ENCODE data around the gene PTPRM.

PTPRM gene

DNA sequence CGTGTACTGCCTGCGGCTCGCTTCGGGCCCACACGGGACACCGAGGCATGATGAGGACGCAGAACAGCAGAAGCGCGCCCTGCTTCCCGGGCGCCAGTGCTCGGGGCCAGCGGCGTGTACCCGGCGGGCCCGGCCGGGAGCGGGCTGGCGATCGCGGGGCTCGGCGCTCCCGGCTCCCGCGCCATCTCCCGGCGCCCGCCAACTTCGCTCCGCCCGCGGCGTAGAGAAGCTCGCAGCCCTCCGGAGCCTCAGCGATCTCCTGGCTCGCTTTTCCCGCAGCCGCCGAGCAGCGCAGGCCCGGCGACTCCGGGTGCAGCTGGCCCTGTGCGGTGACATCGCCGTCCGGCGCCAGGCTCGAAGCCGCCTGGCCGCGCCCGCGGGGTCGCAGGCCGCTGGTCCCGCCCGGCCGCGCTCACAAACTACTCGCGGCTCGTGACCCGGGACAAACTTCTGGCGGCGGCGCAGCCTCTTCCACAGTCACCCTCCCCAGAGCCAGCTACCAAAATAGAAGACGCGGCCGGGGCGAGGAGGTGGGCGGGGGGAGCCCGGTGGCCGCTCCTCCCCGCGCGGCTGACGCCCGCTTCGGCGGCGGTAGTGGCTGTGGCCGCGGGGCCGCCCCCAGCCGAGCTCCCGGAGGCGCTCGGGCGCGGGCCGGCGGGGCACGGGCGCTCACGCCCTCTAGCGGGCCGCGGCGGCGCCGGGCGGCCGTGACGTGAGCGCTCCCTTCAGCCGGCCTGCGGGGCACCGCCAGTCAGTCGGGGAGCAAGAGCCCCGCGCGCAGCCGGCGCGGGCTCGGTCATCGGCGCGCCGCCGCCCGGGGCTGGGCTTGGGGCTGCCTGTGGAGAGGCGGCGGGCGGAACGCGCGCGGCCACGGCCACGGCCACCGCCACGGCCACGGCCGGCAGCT is at the start of gene PTPRM:
PTPRM (plus strand) TSS at position 750 of the 907 bp plus-strand sequence. CDS start 503 bp downstream, outside the sequence.
- DNase-seq = peak; percentile 29

- no peak for DNase-seq
Measured at GRCh38 chr18:7517852-7518251, 49.3 kb upstream of the PTPRM start.

DNA sequence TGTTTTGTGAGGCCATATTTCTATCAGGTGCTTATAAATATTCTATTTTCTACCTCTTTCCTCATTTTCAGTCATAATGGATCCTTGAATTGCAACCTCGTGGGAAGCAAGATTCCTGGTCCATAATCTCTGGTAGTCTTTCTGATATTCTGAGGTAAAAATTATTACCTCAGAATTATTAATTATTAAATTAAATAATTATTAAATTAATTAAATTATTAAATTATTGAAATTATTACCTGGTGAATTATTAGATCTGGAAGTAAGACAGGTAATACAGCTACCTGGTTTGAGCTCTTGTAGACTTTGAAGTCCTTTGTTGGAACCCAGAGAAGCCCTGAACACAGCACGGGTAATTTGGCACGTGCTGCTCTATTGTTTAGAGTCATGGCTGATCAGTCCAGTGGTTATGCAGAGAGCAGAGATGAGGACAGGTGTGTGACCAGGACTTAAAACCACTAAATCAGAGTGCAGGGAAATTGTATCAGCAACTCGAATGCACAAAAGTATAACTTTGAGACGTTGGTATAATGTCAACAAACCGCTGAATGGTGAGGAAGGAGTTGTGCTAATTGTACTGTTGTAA is 46.8 kb upstream of the PTPRM start:
- DNase-seq = no peak

DNA sequence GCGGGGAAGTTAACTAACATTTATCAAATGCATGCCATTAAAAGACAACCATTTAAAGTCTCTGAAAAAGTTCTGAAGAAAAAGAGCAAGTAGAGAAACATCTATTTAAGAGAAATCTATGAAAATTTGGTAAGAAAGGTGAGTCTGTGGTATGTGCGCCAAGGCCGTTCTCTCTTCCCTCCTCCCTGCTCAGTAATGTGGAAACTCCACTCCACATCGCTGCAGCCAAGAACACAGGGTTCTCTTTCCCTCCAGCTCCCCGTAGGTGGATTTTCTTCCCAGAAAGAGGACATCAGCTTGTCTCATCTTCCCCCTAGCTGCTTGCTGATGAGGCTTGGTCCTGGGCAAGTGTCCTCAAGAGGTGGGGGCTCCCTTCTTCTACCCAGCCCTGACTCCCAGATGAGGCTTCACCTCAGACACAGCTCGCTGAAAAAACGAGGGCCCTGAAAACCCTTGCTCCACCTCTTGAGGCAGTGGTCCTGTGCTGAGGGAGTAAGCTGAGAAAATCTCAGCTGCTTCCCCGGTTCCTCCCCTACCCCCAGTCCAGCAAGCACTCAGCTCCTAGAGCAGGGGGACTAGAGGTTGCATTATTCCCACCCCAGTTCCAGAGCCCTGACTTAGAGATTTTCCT is 45.8 kb upstream of the PTPRM start:
- no peak for DNase-seq

DNA sequence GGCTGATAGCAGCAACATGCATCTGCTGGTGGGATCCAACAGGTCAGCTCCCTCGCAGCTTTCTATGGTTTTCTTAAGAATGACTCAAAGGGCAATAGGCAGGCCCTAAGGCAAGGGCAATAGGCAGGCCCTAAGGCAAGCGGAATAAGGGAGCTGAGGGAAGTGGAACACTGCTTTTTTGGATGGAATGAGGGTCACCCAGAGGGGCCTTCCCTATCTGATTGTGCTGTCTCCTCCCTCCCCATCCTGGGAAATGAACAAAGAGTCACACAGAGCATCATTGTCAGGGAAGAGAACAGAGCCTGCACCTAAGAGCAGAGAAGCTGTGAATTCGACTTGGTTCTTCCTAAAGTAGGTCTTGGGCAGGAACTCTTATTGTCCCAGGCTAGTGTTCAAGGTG is 43.3 kb upstream of the PTPRM start:
- DNase-seq = no peak

DNA sequence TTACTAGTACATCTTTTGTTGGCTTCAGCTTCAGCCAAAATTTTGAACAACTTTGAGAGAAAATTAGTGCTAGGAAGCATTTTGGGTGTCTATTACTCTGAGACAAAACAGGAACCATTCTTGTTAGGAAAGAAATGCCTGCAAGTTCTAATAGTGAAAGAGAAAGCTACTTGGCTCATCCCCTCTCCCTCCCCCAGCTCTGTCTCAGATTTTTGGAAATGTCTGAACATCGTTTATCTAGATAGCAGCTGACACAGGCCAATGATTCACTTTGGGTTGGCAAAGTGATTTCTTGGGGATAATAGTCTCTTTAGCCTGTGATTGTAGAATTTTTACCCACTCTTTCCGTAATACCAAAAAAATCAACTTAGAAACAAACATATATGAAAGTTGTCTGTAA is 42.3 kb upstream of the PTPRM start:
- no peak for DNase-seq

DNA sequence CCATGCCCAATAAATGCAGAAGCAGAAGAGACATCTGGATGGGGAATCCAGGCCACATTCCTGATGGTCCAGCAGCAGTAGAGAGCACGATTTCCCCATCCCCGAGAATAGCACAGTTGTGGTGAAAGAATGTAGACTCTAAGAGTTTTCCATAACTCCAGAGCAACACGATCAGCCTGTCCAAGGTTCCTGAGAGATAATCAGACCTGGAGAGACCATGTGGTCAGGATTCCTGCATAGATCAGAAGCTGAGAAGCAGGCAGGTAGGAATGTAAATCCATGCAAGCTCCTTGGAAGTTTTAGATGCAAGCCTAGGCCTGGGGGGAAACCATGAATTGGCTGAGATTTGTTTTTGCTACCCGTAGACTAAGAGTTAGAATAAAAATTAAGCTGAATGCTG is 34.2 kb upstream of the PTPRM start:
- no peak for DNase-seq

- no peak for DNase-seq
Measured at GRCh38 chr18:7535436-7536205, 31.5 kb upstream of the PTPRM start.

DNA sequence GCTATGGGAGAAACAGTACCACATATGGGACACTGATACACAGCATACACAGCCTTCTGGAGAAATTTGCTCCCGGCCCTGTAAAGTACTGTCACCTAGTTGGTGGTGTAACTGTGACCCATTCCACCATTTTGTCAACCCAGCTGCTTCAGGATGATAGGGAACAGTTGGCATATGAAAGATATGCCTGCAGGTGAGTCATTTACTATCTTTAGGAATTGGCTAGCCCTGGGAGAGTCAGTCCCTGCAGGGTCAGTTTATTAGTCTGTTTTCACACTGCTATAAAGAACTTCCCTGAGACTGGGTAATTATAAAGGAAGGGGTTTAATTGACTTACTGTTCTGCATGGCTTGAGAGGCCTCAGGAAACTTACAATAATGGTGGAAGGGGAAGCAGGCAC is 30.0 kb upstream of the PTPRM start:
- no peak for DNase-seq

DNA sequence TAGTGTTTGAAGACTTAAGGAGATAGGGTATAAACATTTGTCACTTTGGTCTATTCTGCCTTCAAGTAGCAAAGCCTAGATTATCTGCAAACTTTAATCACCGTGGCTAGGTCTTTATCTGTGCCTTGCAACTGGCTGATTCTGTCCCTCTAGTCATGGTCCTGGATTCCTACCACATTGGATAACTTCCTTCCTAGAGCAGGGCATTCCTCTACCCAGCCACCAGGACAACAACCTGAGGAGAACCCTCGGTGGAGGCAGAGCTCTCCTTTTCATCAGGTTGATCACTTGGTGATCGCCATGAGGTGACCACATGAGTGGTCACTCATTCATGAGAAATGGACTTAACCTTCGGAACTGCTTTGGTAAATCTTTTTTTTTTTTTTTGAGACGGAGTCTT is 25.3 kb upstream of the PTPRM start:
- no peak for DNase-seq

DNA sequence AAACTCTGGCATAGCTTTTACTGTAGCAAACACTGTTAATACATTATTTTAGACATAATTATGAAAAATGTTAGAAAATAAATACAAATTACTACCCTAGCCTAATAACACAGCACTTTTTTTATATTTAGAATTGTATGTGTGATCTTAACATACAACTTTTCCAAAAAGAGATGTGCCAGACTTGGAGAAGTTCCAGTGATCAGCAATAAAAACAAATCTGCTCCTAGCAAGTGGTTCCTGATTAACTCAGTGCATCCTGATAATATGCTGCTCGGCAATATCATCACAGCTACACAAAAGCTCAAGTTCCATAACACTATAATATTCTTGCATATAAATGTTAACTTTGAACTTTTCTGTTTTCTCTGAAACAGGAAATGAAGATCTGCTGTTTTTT is 22.4 kb upstream of the PTPRM start:
- no peak for DNase-seq

DNA sequence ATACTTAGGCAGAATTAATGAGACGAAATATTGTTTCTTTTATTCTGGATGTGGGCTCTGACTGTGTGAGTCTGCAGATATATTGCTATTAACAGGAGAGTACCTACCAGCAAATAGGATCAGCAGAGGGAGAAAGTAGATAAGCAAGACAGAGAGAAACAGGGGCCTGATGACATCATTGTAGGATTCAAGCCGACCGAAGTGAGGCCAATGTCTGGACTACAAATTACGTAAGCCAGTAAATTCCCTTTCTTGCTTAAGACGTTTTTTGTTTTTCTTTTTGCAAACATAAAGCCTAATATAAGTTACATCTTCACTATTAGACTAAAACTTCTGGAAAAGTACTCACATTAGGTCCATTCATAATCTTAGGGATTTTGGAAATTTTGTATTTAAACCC is 21.4 kb upstream of the PTPRM start:
- DNase-seq = no peak

- DNase-seq = no peak
Measured at GRCh38 chr18:7548221-7548620, 18.9 kb upstream of the PTPRM start.

DNA sequence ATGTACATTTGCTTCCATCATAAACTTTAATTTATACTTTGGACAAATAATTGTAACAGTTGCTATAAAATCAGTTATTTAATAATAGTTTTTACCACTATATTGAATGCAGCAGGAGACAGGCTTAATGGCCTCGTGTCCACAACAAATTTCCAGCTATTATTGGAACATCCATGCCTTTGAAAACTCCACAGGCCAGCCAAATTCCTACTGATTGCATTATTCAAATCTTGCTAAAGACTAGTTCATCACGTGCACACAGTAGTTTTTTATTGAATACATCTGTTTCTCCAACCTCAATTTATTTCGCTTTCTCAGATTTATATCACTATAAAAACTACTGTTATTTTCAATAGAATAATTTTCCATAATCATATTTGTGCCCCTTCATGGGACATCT is 18.4 kb upstream of the PTPRM start:
- no peak for DNase-seq

DNA sequence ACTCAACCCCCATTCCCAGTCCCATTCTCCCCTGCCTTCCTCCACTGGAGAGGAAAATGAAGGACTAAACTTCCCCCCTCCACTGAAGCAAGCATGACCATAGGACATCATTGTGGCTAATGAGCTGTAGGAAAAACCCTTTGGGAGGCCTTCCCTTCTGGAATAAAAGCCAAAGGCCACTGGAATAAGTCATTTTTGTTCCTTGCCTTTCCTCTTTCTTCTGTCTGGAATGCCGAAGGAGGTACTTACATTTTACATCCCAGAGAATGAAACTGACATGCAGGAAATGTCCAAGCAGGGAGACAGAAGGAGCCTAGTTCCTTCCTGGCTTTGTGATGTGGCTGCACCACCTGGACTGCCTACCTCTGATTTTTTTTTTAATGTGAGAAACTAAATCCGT is 9.1 kb upstream of the PTPRM start:
- DNase-seq = no peak

DNA sequence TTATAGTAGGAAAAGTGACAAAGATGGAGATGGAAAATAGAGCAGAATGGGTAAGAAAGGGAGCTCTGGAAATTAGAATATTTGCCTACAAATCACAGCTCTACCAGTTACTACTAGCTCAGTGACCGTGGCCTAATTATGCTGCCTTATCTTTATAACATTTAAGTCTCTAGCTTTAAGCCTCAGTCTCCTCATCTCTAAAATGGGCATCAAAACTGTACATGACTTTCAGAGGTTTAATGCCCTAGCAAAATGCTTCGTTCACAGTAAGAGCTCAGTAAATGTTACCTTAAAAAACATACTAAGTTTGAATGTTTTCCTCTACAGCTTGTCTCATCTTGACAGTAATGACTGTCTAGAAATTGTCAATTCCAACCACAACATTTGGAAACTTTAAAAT is 8.3 kb upstream of the PTPRM start:
- DNase-seq = no peak

GRCh38 chr18:7559709-7560319 is 7.3 kb upstream of the PTPRM start:
- DNase-seq = no peak

GRCh38 chr18:7561909-7562460 is 5.1 kb upstream of the PTPRM start:
- no peak for DNase-seq

- DNase-seq = no peak
Measured at GRCh38 chr18:7562491-7562890, 4.6 kb upstream of the PTPRM start.

DNA sequence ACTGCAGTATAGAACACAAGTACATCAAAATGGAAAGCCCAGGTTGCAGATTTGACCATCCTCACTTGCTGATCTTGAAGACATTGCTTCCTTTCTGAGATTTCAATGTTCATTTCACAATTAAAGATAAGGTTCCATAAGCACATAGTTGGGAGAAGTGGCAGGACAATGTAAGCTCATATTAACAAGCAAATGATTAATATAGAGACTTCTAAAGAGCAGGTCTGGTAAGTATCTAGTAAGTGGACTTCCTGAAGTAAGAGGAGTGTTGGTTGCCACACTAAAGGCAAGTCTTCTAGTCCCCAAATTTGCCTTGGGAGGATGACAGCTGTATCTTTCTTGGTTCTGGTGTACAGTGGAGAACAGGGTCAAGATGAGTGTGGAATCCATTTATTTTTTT is 1.4 kb upstream of the PTPRM start:
- DNase-seq = no peak

DNA sequence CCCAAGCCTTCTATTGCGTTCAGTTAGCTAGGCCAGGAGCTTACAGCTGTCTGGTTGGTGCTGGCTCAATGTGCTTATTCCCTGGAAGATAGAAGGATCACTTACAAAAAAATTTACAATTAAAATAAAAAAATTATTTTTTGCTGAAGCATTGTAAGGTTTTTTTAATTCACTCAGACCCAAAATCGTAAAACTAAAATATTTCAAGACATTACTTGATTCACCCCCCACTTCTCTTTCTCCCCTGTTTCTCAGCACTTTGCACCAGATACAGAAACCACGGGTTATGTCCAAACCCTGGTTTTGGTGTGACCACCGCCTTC is 911 bp upstream of the PTPRM start:
- no peak for DNase-seq

All from NCI-H1105 (cell line).